GM12878 (cell line): Measurements from ENCODE around the gene IDH3B.

Experiments
- BCL3 ChIP-seq: IDR thresholded peaks from 2 replicates; pipeline ENCODE4 v1.6.1; 2011; ENCODE audit warnings: borderline replicate concordance, low read depth, mild to moderate bottlenecking, moderate library complexity, low read length; ENCODE audit not compliant: insufficient read depth, poor library complexity, severe bottlenecking
- CTCF ChIP-seq, 3 experiments: IDR thresholded peaks in 2 of 3; conservative IDR thresholded peaks in 1 of 3; 2 replicates each; pipeline ENCODE4 v1.5.1; 2011; ENCODE audit warnings: low read depth in 3 of 3, low read length in 3 of 3, mild to moderate bottlenecking in 3 of 3, control low read depth in 2 of 3, moderate library complexity in 2 of 3, inconsistent platforms in 1 of 3, mixed read lengths in 1 of 3; ENCODE audit not compliant: control insufficient read depth in 2 of 3, insufficient read depth in 1 of 3; ENCODE audit errors: extremely low read depth in 1 of 3
- PKNOX1 ChIP-seq: fragments of 450-650 bp; IDR thresholded peaks from 2 replicates; pipeline ENCODE4 v1.6.1; 2016; ENCODE audit warnings: mild to moderate bottlenecking
- TARDBP ChIP-seq: IDR thresholded peaks from 2 replicates; pipeline ENCODE4 v1.6.1; 2016; ENCODE audit warnings: borderline replicate concordance

GRCh38 chr20:2691127-2691526 is 27.1 kb upstream of the IDH3B start:
- no peak for TF ChIP-seq CTCF (IDR thresholded peaks at IDR 0.05 in 2 of 3, conservative IDR thresholded peaks at IDR 0.05 in 1 of 3; ENCODE audit: control insufficient read depth in 2 of 3, extremely low read depth in 1 of 3, insufficient read depth in 1 of 3, low read depth in 3 of 3, low read length in 3 of 3)
- no peak for TF ChIP-seq PKNOX1
- TF ChIP-seq TARDBP = no peak
- no peak for TF ChIP-seq BCL3
